Neural cell (in vitro differentiated cells): ENCODE data around the gene KLC3. TPM values are rescaled to one million over a fixed set of nuclear protein-coding genes. Genes with fewer than 3 reads are reported as not detected.

ENCODE experiments used
- H2AFZ ChIP-seq: fragments of 200-600, 300-800 bp; sonication (generic), shearing (Covaris generic); 2 replicates; pipeline ENCODE4 v1.6.0; 2014; ENCODE audit warnings: low read depth, mild to moderate bottlenecking, antibody characterized with exemption, low read length, moderate library complexity
- H3F3A ChIP-seq: fragments of 200-600 bp; shearing (Covaris generic); 2 replicates; pipeline ENCODE4 v1.6.1; 2016; ENCODE audit warnings: mild to moderate bottlenecking, moderate library complexity, mixed read lengths, antibody characterized with exemption, low read length; ENCODE audit not compliant: insufficient read depth, poor library complexity, severe bottlenecking
- H3K27ac ChIP-seq: fragments of 200-600, 300-800 bp; sonication (generic), shearing (Covaris generic); 2 replicates; pipeline ENCODE4 v1.5.1; 2014; ENCODE audit warnings: mild to moderate bottlenecking, low read length, moderate library complexity
- H3K27me3 ChIP-seq: fragments of 300-800, 200-600 bp; sonication (generic), shearing (Covaris generic); 2 replicates; pipeline ENCODE4 v1.6.0; 2014; ENCODE audit warnings: mild to moderate bottlenecking, low read depth, low read length, moderate library complexity; ENCODE audit not compliant: insufficient read depth
- H3K36me3 ChIP-seq: fragments of 300-800, 200-600 bp; sonication (generic), shearing (Covaris generic); 2 replicates; pipeline ENCODE4 v1.5.1; 2014; ENCODE audit warnings: mild to moderate bottlenecking, antibody characterized with exemption, low read length, moderate library complexity; ENCODE audit not compliant: insufficient read depth
- H3K4me2 ChIP-seq: fragments of 300-800, 200-600 bp; sonication (generic), shearing (Covaris generic); 2 replicates; pipeline ENCODE4 v1.6.0; 2014; ENCODE audit warnings: mild to moderate bottlenecking, low read length
- H3K4me3 ChIP-seq: fragments of 300-800, 200-600 bp; sonication (generic), shearing (Covaris generic); 2 replicates; pipeline ENCODE4 v1.5.1; 2014; ENCODE audit warnings: mild to moderate bottlenecking, low read length, moderate library complexity
- H3K79me2 ChIP-seq: fragments of 200-600 bp; shearing (Covaris generic); replicated peaks from 2 replicates; pipeline ENCODE4 v1.6.0; 2014; ENCODE audit warnings: mild to moderate bottlenecking, low read length, moderate library complexity; ENCODE audit not compliant: insufficient read depth
- H3K9ac ChIP-seq: fragments of 300-800, 200-600 bp; sonication (generic), shearing (Covaris generic); 2 replicates; pipeline ENCODE4 v1.6.1; 2016; ENCODE audit warnings: mild to moderate bottlenecking, low read length, mixed read lengths
- H3K9me2 ChIP-seq: fragments of 200-600 bp; shearing (Covaris generic); 2 replicates; pipeline ENCODE4 v1.6.1; 2016; ENCODE audit warnings: mild to moderate bottlenecking, low read length, mixed read lengths; ENCODE audit not compliant: insufficient read depth
- H3K9me3 ChIP-seq: fragments of 200-600, 300-800 bp; sonication (generic), shearing (Covaris generic); 2 replicates; pipeline ENCODE4 v1.6.1; 2016; ENCODE audit warnings: mild to moderate bottlenecking, mixed run types, low read length, moderate library complexity, mixed read lengths
- H4K20me1 ChIP-seq: fragments of 200-600 bp; shearing (Covaris generic); 2 replicates; pipeline ENCODE4 v1.6.1; 2016; ENCODE audit warnings: mild to moderate bottlenecking, mixed run types; ENCODE audit not compliant: insufficient read depth
- CTCF ChIP-seq: fragments of 450-650 bp; IDR thresholded peaks from 2 replicates; pipeline ENCODE4 v1.5.1; 2014; ENCODE audit warnings: antibody characterized with exemption, mild to moderate bottlenecking, moderate library complexity; ENCODE audit not compliant: poor library complexity, severe bottlenecking
- EP300 ChIP-seq: fragments of 450-650 bp; conservative IDR thresholded peaks from 2 replicates; pipeline ENCODE4 v1.6.1; 2014; ENCODE audit warnings: antibody characterized with exemption, mild to moderate bottlenecking, moderate library complexity; ENCODE audit not compliant: poor library complexity, severe bottlenecking
- EZH2 ChIP-seq: fragments of 200-600, 300-800 bp; shearing (Covaris generic), sonication (generic); IDR thresholded peaks from 2 replicates; pipeline ENCODE4 v1.6.1; 2014; ENCODE audit warnings: antibody characterized with exemption, low read length, borderline replicate concordance, mild to moderate bottlenecking; ENCODE audit not compliant: insufficient read depth, poor library complexity, severe bottlenecking
- MXI1 ChIP-seq: fragments of 450-650 bp; conservative IDR thresholded peaks from 2 replicates; pipeline ENCODE4 v1.6.1; 2014; ENCODE audit warnings: antibody characterized with exemption, mild to moderate bottlenecking; ENCODE audit not compliant: poor library complexity, severe bottlenecking
- POLR2AphosphoS5 ChIP-seq: IDR thresholded peaks from 2 replicates; pipeline ENCODE4 v1.6.1; 2012
- RAD21 ChIP-seq: fragments of 450-650 bp; conservative IDR thresholded peaks from 2 replicates; pipeline ENCODE4 v1.6.1; 2014; ENCODE audit warnings: antibody characterized with exemption, mild to moderate bottlenecking, moderate library complexity
- SMC3 ChIP-seq: fragments of 450-650 bp; conservative IDR thresholded peaks from 2 replicates; pipeline ENCODE4 v1.6.1; 2014; ENCODE audit warnings: antibody characterized with exemption, mild to moderate bottlenecking, moderate library complexity; ENCODE audit not compliant: poor library complexity
- TAF1 ChIP-seq: IDR thresholded peaks from 2 replicates; pipeline ENCODE4 v1.6.1; 2012; ENCODE audit warnings: low read depth
- polyA plus RNA-seq: library from polyadenylated mRNA; depleted of rRNA; stranded (reverse); fragments of >200 nt; gene quantifications from 2 replicates; pipeline ENCODE4 v1.2.3, GENCODE V29; 2014
- TF ChIP-seq, protein P1 (sequence below): IDR thresholded peaks from 2 replicates; pipeline ENCODE4 v1.6.1; 2012; ENCODE audit warnings: borderline replicate concordance

Gene KLC3
- polyA plus RNA-seq, 1 donor from 2014 or later: not detected

- H3K9me2 ChIP-seq: no peaks in the 10 kb centered on the region
- H3K36me3 ChIP-seq: no peaks in the 10 kb centered on the region
- TF ChIP-seq RAD21 (no peak), POLR2AphosphoS5 (no peak), EP300 (no peak), TAF1 (no peak), SMC3 (no peak), MXI1 (no peak), CTCF (no peak), EZH2 (no peak)
- TF ChIP-seq, protein P1, sequence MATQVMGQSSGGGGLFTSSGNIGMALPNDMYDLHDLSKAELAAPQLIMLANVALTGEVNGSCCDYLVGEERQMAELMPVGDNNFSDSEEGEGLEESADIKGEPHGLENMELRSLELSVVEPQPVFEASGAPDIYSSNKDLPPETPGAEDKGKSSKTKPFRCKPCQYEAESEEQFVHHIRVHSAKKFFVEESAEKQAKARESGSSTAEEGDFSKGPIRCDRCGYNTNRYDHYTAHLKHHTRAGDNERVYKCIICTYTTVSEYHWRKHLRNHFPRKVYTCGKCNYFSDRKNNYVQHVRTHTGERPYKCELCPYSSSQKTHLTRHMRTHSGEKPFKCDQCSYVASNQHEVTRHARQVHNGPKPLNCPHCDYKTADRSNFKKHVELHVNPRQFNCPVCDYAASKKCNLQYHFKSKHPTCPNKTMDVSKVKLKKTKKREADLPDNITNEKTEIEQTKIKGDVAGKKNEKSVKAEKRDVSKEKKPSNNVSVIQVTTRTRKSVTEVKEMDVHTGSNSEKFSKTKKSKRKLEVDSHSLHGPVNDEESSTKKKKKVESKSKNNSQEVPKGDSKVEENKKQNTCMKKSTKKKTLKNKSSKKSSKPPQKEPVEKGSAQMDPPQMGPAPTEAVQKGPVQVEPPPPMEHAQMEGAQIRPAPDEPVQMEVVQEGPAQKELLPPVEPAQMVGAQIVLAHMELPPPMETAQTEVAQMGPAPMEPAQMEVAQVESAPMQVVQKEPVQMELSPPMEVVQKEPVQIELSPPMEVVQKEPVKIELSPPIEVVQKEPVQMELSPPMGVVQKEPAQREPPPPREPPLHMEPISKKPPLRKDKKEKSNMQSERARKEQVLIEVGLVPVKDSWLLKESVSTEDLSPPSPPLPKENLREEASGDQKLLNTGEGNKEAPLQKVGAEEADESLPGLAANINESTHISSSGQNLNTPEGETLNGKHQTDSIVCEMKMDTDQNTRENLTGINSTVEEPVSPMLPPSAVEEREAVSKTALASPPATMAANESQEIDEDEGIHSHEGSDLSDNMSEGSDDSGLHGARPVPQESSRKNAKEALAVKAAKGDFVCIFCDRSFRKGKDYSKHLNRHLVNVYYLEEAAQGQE: no peak
Observed at GRCh38 chr19:45355910-45356309, 15.4 kb downstream of the KLC3 start.

DNA sequence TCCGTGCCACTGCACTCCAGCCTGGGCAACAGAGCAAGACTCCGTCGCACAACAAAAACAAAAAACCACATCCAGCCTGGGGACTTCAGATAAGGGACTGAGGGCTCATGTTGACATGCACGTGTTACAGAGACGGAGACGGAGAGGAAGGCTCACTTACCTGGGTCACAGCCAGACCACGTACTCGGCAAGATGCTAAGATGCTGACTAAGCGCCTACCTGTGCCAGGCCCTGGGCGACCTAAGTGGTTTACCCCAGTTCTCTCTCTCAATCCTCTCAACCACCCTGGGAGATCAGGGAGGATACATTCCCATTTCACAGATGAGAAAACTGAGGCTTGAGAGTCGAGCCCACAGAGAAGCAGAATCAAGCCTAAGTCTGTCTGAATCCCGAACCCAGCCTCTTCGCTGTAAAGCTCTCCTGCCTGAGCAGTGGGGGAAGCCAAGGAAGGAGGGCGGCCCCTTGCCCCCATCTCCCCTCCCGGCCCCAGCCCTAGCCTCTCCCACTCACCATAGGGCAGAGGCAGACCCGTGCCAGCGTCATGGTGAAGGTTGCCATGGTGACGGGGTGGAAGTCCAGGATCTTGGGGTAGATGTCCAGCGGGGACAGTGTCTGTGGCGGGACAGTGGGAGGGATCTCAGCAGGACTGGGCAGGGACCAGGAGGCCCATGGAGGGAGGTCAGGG lies 16.4 kb downstream of the KLC3 start:
- no peak for TF ChIP-seq CTCF
- TF ChIP-seq EZH2: no peak
- TF ChIP-seq, protein P1: no peak
- no peak for TF ChIP-seq RAD21
- no peak for TF ChIP-seq SMC3
- no peak for TF ChIP-seq MXI1
- no peak for TF ChIP-seq EP300
- no peak for TF ChIP-seq POLR2AphosphoS5
- TF ChIP-seq TAF1: no peak
- no peaks in the 10 kb centered on the region for H3K36me3 ChIP-seq

More at GRCh38 chr19:45355910-45356309, 15.4 kb downstream of the KLC3 start:
- H3K4me2 ChIP-seq: no peak overlapping the region
- H3K27me3 ChIP-seq: no peaks in the 10 kb centered on the region
- no peaks in the 10 kb centered on the region for H3F3A ChIP-seq
- no peak overlapping the region for H2AFZ ChIP-seq
- no peak overlapping the region for H3K9ac ChIP-seq
- no peaks in the 10 kb centered on the region for H4K20me1 ChIP-seq
- H3K27ac ChIP-seq: no peak overlapping the region
- H3K79me2 ChIP-seq: no peaks in the 10 kb centered on the region
- H3K4me3 ChIP-seq: no peak overlapping the region
- H3K9me3 ChIP-seq: no peaks in the 10 kb centered on the region

More for the DNA sequence above, 16.4 kb downstream of the KLC3 start:
- H3K9me3 ChIP-seq: no peaks in the 10 kb centered on the region
- H3F3A ChIP-seq: no peaks in the 10 kb centered on the region
- no peaks in the 10 kb centered on the region for H3K9me2 ChIP-seq
- H3K27me3 ChIP-seq: no peaks in the 10 kb centered on the region
- no peak overlapping the region for H3K4me3 ChIP-seq
- H3K9ac ChIP-seq: no peak overlapping the region
- no peaks in the 10 kb centered on the region for H4K20me1 ChIP-seq
- H2AFZ ChIP-seq: no peak overlapping the region
- no peaks in the 10 kb centered on the region for H3K79me2 ChIP-seq
- H3K27ac ChIP-seq: no peak overlapping the region
- H3K4me2 ChIP-seq: no peak overlapping the region
